Posterior cingulate gyrus (tissue), 11 donors: ENCODE data around the gene KCNQ1.

Experiments
- DNase-seq, 10 donors: peaks; one replicate each; pipeline versions ENCODE4 v3.0.0 to v3.0.0-alpha.2; 2020 to 2021; ENCODE audit warnings: mixed read lengths in 3 of 10
- intact Hi-C: fragments of 100-400 bp; cut with DNase I; formaldehyde crosslinking; loops from one replicate; pipeline ENCODE4 v1.15.1; 2023

KCNQ1 gene

DNA sequence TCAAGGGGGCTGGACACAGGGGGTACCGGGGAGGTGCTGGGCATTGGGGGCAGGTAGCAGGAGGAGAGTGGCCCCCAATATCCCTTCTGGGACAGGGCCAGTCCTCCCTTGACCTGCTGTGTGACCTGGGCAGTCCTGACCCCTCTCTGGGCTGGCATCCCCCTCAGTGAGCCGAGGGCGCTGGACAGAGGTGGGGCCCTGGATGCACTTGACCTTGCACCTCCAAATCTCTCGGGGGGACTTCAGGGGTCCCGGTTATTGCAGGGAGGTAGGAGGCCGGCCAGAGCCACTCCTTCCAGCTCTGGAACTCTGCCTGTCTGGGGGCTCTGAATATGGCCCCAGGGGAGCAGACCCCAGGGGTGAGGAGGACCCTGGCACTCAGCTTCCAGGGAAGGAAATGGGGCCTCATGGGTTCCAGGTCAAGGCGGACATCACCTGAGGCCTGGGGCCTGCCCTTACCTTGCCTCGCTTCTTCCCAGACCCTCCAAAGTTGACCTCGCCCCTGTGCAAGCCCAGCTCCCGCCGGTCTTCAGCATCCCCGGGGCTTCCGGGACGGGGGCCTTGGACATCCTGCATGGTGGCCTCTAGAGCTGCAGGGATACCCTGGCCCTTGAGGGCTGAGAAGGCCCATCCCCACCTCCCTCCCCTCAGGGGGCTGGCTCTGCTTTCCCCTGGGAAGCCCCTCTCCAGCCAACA is 22.2 kb upstream of the KCNQ1 start:
- intact Hi-C loops: no loop called here
- peak in 4 of 10 donors; percentile 9 to 58 (median 36) for DNase-seq

- DNase-seq: peak in 1 of 10 donors; percentile 77
- intact Hi-C loops: no loop called here
These were observed 21.4 kb upstream of the KCNQ1 start for GRCh38 chr11:2423157-2424025.

- peak in 1 of 10 donors; percentile 76 for DNase-seq
- intact Hi-C loops: no loop called here
These were observed 19.9 kb upstream of the KCNQ1 start for GRCh38 chr11:2424811-2425495.

GRCh38 chr11:2425506-2425905 is 19.3 kb upstream of the KCNQ1 start:
- DNase-seq: peak in 1 of 10 donors; percentile 46
- intact Hi-C loops: no loop called here

DNA sequence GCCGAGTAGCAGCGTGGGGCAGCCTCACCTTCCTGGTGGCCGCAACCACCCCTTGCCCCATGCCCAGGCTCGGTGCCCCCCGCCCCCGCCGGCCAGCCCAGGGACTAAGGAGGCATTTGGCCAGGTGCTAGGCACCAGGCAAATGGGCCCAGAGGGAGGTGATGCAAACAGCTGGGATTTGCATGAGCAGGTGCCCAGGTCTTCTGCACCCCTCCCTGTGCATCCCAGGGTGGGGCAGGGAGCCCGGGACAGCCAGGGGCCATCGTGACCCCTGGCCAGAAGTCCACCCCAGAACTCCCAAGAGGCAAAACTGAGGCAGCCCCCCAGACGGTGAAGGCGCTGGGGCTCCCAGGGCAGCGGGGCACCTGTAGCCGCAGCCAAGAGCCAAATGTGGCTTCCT is 18.6 kb upstream of the KCNQ1 start:
- intact Hi-C loops: no loop called here
- peak in 1 of 10 donors; percentile 73 for DNase-seq

GRCh38 chr11:2426826-2427521 is 17.8 kb upstream of the KCNQ1 start:
- intact Hi-C loops: no loop called here
- peak in 1 of 10 donors; percentile 72 for DNase-seq

GRCh38 chr11:2427721-2428321 is 17.0 kb upstream of the KCNQ1 start:
- intact Hi-C loops: loop anchor here (1.0 kb wide), 2 partner anchors 103 to 460 kb away; no protein-coding TSS in a partner anchor
- DNase-seq: peak in 1 of 10 donors; percentile 72

DNA sequence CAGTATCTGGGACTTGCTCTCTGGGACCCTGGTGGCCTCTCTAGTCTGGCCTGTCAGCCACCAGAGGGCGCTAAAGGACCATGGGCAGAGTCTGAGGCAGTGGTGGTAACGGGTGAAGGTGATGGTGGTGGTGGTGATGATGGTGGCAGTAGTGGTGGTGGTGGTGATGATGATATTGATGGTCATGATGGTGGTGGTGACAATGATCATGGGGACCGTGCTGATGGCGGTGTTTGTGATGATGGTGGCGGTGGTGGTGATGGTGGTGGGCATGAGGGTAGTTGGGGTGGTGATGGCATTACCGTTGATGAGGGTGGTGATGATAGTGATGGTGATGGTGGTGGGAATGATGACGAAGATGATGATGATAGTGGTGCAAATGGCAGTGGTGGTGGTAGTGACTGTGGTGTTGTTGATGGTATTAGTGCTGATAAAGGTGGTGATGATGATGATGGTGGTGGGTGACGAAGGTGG is 16.4 kb upstream of the KCNQ1 start:
- intact Hi-C loops: loop anchor here (1.0 kb wide), 2 partner anchors 103 to 460 kb away; no protein-coding TSS in a partner anchor
- peak in 6 of 10 donors; percentile 56 to 91 (median 68) for DNase-seq

DNA sequence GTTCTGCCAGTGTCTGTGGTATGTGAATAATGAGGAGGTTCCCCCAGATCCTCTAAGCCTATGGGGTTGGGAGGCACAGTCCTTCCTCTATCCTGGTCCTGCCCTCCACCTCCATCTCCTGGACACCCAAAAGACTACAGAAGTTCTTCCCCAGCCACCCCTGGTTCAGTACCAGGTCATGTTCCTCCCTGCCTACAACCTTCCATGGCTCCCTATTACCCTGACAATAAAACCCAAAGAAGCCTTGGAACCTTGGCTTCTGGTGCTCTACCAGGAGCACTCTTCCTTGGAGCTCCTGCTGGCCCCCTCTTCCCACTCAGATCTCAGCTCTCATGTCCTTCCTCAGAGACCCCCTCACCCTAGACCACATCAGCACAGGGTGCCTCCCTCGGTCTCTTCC is 13.4 kb upstream of the KCNQ1 start:
- intact Hi-C loops: no loop called here
- DNase-seq: peak in 2 of 10 donors; percentile 8 to 21

DNA sequence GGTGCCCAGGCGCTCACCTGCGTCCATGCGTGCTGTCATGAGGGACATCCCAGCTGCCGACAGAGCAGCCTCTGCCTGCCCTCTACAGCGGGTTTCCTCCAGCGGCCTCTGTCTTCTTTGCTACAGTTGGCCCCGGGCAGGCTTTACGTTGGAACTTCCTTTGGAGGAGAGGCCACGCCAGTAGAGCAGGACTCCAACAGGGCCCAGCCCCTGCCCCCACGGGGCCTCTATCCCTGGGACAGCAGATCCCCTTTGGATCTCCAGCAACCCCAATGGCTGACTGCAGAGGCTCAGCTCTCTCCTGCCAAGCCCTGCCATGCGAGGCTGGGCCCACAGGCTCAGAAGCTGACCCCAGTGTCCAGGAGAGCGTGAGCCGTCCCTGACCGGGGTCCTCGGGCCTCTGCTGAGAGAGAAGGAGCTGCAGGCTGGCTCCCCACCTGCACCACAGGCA is 12.6 kb upstream of the KCNQ1 start:
- intact Hi-C loops: no loop called here
- DNase-seq: peak in 4 of 10 donors; percentile 3 to 76 (median 49)

- intact Hi-C loops: no loop called here
- peak in 5 of 10 donors; percentile 3 to 78 (median 20) for DNase-seq
These were observed 12.2 kb upstream of the KCNQ1 start for GRCh38 chr11:2432628-2433071.

DNA sequence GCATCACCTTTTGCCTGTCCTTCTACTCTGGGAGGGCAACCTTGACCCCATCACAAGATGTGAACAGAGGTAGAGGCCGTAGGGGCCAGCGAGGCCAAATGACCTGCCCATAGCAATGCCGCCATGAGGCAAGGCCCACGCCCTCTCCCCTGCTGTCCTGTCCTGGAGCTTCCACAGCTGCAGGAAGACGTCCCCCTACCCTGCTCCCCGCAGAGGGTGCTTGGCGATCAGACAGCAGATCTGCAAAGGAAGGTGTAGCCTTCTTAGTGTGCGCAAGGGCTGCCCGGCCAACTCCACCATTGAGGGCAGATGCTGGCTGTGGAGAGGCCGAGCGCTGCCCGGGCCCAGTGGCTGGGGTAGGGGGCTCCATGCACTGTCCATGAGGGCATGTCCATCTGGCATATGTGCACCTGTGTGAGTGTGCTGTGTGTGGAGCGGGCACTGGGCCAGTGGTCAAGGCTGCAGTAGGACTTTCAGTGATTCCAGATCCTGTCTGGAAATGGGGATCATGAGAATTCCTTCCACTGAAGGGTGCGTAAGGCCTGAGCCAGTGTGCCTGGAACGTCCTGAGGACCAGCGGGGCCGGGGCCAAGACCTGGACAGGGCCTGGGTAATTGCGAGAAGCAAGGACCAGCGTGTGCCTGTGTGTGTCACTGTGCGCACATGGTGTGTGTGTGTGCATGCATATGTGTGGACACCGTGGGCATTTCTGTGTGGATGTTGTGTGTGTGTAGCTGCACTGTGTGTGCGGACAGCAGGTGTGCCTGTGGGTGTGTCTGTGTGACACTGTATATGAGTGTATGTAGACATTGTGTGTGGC is 11.5 kb upstream of the KCNQ1 start:
- DNase-seq: peak in 5 of 10 donors; percentile 3 to 65 (median 45)
- intact Hi-C loops: no loop called here

DNA sequence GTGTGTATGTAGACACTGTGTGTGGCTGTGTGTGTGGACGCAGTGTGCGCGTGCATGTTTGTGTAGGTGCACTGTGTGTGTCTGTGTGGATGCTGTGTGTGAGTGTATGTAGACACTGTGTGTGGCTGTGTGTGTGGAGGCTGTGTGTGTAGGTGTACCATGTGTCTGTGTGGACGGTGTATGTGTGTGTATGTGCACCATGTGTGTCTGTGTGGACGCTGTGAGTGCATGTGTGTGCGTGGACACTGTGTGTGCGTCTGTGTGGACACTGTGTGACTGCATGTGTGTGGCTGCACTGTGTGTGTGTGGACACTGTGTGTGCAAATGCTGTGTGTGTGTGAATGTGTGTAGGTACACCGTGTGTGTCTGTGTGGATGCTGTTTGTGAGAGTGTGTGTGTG is 10.8 kb upstream of the KCNQ1 start:
- peak in 2 of 10 donors; percentile 13 to 43 for DNase-seq
- intact Hi-C loops: no loop called here

- intact Hi-C loops: no loop called here
- peak in 3 of 10 donors; percentile 13 to 61 (median 27) for DNase-seq
These were observed 10.1 kb upstream of the KCNQ1 start for GRCh38 chr11:2434506-2435255.

DNA sequence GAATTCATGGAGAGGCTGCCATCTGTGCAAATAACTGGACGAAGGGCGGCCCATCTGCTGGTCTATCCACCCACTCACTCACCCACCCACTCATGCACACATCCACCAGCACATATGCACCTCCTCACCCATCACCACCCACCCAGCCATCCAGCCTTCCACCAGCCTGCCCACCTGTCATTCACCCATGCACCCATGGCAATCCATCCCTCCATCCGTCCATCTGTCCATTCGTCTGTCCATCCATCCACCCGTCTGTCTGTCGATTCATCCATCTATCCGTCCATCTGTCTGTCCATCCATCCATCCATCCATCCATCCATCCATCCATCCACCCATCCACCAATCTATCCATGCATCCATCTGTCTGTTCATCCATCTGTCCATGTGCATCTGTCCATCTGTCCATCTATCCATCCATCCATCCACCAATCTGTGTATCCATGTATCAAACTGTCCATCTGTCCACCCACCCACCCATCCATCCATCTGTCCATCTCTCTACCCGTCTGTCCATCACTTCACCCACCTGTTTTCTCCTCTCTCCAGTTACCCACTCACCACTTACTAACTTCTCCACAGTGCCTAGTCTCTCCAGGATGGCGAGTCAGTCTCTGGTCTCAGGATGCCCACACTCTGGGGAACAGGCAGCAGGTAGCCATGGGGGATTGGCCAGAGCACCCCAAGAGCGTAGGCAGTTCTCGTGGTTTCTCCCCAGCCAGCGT is 9.4 kb upstream of the KCNQ1 start:
- peak in 3 of 10 donors; percentile 41 to 78 (median 51) for DNase-seq
- intact Hi-C loops: no loop called here

GRCh38 chr11:2436013-2436520 is 8.7 kb upstream of the KCNQ1 start:
- peak in 4 of 10 donors; percentile 15 to 60 (median 36) for DNase-seq
- intact Hi-C loops: no loop called here

- intact Hi-C loops: no loop called here
- DNase-seq: peak in 3 of 10 donors; percentile 52 to 75 (median 60)
These were observed 8.2 kb upstream of the KCNQ1 start for GRCh38 chr11:2436521-2437031.
